C4-2B (cell line): ENCODE measurements around the gene PSMD9.

ENCODE experiments used
- ZFX ChIP-seq: fragments of 450-650 bp; IDR thresholded peaks from 2 replicates; pipeline ENCODE4 v1.6.1; 2017
- TF ChIP-seq, protein P1 (sequence below): fragments of 450-650 bp; conservative IDR thresholded peaks from 2 replicates; pipeline ENCODE4 v1.5.1; 2017; ENCODE audit warnings: mild to moderate bottlenecking

DNA sequence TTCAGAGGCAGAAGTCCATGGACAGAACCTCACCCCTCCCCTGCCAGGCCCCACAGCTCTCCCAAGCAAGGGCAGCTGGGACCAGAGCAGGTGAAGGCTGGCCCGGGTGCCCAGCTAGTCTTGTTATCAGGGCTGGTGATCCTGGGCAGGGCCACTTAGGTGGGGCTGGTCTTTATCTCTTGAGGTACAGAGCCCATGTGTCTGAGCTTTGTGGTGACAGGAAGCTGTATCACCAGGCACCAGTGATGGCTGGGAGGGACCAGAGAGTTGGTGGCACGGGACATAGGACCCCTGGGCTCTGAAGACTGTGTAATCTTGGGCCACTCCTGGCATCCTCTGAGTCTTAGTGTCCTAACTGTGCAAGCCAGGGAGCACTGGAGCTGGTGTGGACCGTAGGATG, 17.1 kb upstream of the PSMD9 start:
- TF ChIP-seq, protein P1, sequence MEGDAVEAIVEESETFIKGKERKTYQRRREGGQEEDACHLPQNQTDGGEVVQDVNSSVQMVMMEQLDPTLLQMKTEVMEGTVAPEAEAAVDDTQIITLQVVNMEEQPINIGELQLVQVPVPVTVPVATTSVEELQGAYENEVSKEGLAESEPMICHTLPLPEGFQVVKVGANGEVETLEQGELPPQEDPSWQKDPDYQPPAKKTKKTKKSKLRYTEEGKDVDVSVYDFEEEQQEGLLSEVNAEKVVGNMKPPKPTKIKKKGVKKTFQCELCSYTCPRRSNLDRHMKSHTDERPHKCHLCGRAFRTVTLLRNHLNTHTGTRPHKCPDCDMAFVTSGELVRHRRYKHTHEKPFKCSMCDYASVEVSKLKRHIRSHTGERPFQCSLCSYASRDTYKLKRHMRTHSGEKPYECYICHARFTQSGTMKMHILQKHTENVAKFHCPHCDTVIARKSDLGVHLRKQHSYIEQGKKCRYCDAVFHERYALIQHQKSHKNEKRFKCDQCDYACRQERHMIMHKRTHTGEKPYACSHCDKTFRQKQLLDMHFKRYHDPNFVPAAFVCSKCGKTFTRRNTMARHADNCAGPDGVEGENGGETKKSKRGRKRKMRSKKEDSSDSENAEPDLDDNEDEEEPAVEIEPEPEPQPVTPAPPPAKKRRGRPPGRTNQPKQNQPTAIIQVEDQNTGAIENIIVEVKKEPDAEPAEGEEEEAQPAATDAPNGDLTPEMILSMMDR: no peak
- TF ChIP-seq ZFX: no peak
